Nephron (organoid): ENCODE measurements around the gene GASK1B.

ENCODE experiments used
- H3K27ac Mint-ChIP-seq, 3 experiments: 2 replicates each; pipeline ENCODE4 v1.8.0; 2020; ENCODE audit warnings: mixed read lengths in 3 of 3, mild to moderate bottlenecking in 2 of 3, moderate library complexity in 1 of 3
- H3K27me3 Mint-ChIP-seq: 2 replicates; pipeline ENCODE4 v1.8.0; 2021; ENCODE audit warnings: low read depth, mild to moderate bottlenecking, moderate library complexity, mixed read lengths
- H3K36me3 Mint-ChIP-seq: 2 replicates; pipeline ENCODE4 v1.8.0; 2020; ENCODE audit warnings: low read depth, mixed read lengths
- H3K4me1 Mint-ChIP-seq: 2 replicates; pipeline ENCODE4 v1.8.0; 2020; ENCODE audit warnings: mixed read lengths
- H3K4me3 Mint-ChIP-seq, 3 experiments: 2 replicates each; pipeline ENCODE4 v1.8.0; 2020; ENCODE audit warnings: mild to moderate bottlenecking in 3 of 3, mixed read lengths in 3 of 3, moderate library complexity in 2 of 3
- H3K9me3 Mint-ChIP-seq: 2 replicates; pipeline ENCODE4 v1.8.0; 2020; ENCODE audit warnings: mixed read lengths
- TF ChIP-seq, protein P1 (sequence below), 3 experiments: fragments of 200-600 bp; sonication (generic); IDR thresholded peaks; one replicate each; pipeline ENCODE4 v1.5.0; 2021; ENCODE audit warnings: antibody characterized with exemption in 3 of 3; ENCODE audit not compliant: unreplicated experiment in 3 of 3

The GASK1B gene

DNA sequence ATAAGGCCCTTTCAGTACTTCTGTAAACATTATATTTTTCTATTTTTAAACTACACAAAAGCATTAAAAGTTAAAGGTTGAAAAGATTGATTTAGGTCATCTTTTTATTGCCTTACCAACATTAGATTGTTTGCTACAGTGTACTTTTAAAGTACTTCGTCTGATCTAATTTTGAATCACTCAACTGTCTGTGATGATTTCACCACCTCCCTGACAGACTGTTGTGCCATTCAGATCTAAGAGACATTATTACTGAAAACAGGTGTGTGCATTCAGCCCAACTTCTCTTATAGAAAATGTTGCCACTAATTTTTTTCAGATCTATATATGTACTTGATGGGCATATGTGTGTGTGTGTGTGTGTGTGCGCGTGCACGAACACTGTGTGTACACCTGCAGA, 39.3 kb downstream of the GASK1B start:
- no peaks in the 10 kb centered on the region for H3K27me3 Mint-ChIP-seq
- H3K36me3 Mint-ChIP-seq, result peaks cover 10% of the 10 kb centered on the region
- TF ChIP-seq, protein P1, sequence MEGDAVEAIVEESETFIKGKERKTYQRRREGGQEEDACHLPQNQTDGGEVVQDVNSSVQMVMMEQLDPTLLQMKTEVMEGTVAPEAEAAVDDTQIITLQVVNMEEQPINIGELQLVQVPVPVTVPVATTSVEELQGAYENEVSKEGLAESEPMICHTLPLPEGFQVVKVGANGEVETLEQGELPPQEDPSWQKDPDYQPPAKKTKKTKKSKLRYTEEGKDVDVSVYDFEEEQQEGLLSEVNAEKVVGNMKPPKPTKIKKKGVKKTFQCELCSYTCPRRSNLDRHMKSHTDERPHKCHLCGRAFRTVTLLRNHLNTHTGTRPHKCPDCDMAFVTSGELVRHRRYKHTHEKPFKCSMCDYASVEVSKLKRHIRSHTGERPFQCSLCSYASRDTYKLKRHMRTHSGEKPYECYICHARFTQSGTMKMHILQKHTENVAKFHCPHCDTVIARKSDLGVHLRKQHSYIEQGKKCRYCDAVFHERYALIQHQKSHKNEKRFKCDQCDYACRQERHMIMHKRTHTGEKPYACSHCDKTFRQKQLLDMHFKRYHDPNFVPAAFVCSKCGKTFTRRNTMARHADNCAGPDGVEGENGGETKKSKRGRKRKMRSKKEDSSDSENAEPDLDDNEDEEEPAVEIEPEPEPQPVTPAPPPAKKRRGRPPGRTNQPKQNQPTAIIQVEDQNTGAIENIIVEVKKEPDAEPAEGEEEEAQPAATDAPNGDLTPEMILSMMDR (IDR thresholded peaks at IDR 0.05; ENCODE audit: unreplicated experiment in 3 of 3), result no peak
- H3K4me1 Mint-ChIP-seq, result peaks cover 31% of the 10 kb centered on the region
- no peaks in the 10 kb centered on the region for H3K9me3 Mint-ChIP-seq
- H3K27ac Mint-ChIP-seq, result peak overlapping the region in 1 of 3 experiments; percentile 15
- no peak overlapping the region for H3K4me3 Mint-ChIP-seq

DNA sequence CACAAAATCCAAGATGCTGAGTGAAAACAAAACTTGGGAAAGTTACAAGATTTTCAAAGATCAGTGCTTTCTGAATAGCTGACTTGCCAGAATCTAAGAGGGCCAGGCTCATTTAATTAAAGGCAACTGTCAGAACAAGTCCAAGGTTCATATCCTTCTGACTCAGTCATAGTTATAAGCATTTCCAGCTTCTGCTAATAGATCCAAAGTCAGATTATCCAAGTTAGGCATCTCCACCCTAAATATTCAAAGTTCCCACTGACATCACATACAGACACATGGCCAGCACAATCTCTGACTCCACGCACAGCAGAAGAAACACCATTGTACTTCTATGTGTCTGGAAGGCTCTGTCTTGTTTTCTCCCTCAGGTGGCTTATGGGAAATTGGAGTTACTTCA, 41.8 kb downstream of the GASK1B start:
- TF ChIP-seq, protein P1 (IDR thresholded peaks at IDR 0.05; ENCODE audit: unreplicated experiment in 3 of 3), result no peak
- no peak overlapping the region for H3K4me3 Mint-ChIP-seq
- H3K27ac Mint-ChIP-seq, result peak overlapping the region; percentile 59 to 85 (median 76)

DNA sequence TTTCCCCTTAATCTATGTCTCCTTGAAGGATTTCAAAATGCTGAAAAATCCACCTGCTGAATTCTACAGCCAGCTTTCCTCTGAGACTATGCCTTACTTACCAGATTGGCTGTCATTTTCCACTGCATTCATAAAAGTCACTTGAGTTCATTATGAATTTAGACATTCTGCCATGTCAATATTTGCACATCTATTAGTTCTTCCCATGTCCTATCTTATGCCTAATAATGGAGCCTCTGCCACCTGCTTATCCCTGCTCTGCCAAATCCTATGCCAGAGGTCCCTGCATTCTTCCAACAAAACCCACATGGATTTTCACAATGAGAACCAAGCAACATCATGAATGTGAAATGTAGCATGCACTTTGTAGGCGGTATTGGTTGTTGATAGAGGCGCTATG, 42.6 kb downstream of the GASK1B start:
- Mint-ChIP-seq H3K27ac (peak overlapping the region; percentile 59 to 85 (median 76)), H3K36me3 (peaks cover 30% of the 10 kb centered on the region), H3K4me3 (no peak overlapping the region), H3K27me3 (no peaks in the 10 kb centered on the region), H3K4me1 (peaks cover 33% of the 10 kb centered on the region), H3K9me3 (no peaks in the 10 kb centered on the region)
- TF ChIP-seq, protein P1 (IDR thresholded peaks at IDR 0.05; ENCODE audit: unreplicated experiment in 3 of 3), result no peak

More for the DNA sequence above, 41.8 kb downstream of the GASK1B start:
- H3K36me3 Mint-ChIP-seq, result peaks cover 23% of the 10 kb centered on the region
- no peaks in the 10 kb centered on the region for H3K27me3 Mint-ChIP-seq
- peaks cover 25% of the 10 kb centered on the region for H3K4me1 Mint-ChIP-seq
- no peaks in the 10 kb centered on the region for H3K9me3 Mint-ChIP-seq

DNA sequence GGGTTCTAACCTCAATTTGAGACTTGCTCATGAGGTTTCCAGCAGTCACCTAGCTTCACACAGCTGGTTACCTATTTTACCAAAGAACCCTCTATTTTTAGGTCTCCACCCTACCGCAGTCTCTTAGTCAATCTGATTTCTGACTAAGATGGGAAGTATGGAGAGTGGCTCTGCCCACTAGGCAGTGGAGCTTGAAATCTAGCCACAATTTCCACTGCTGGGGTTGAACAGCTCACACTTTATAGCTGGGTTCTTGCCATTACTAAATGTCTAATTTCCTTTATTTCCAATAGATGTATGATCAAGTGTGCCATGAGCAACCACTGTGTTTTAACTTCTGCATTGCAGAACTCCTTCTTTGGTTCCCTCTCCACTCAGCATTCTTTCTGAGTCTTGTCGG, 43.1 kb downstream of the GASK1B start:
- peaks cover 30% of the 10 kb centered on the region for H3K36me3 Mint-ChIP-seq
- H3K4me1 Mint-ChIP-seq, result peaks cover 35% of the 10 kb centered on the region
- no peaks in the 10 kb centered on the region for H3K27me3 Mint-ChIP-seq
- TF ChIP-seq, protein P1 (IDR thresholded peaks at IDR 0.05; ENCODE audit: unreplicated experiment in 3 of 3), result no peak
- H3K9me3 Mint-ChIP-seq, result no peaks in the 10 kb centered on the region
- H3K27ac Mint-ChIP-seq, result no peak overlapping the region
- H3K4me3 Mint-ChIP-seq, result no peak overlapping the region

DNA sequence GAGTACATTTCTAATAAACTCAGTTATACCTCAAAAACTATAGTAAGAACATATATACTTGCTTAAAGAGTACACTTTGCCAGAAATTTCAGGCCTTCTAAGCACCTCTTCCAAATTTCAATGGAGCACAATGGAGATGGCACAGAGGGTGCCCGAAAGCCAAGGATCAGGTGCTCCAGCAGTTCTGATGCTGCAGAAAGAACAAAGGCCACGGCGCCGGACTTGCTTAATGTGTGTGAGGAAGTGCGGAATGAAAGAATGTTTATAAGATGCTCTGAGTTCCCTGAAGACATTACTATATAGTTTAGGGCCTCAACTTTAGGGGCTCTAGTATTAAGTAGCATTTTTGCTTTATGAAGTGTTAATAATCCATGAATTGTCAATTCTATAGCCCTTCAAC, 44.3 kb downstream of the GASK1B start:
- H3K4me3 Mint-ChIP-seq, result no peak overlapping the region
- peak overlapping the region in 2 of 3 experiments; percentile 33 to 57 for H3K27ac Mint-ChIP-seq
- TF ChIP-seq, protein P1 (IDR thresholded peaks at IDR 0.05; ENCODE audit: unreplicated experiment in 3 of 3), result no peak
- H3K4me1 Mint-ChIP-seq, result peaks cover 34% of the 10 kb centered on the region
- H3K27me3 Mint-ChIP-seq, result no peaks in the 10 kb centered on the region
- H3K36me3 Mint-ChIP-seq, result peaks cover 30% of the 10 kb centered on the region
- no peaks in the 10 kb centered on the region for H3K9me3 Mint-ChIP-seq

DNA sequence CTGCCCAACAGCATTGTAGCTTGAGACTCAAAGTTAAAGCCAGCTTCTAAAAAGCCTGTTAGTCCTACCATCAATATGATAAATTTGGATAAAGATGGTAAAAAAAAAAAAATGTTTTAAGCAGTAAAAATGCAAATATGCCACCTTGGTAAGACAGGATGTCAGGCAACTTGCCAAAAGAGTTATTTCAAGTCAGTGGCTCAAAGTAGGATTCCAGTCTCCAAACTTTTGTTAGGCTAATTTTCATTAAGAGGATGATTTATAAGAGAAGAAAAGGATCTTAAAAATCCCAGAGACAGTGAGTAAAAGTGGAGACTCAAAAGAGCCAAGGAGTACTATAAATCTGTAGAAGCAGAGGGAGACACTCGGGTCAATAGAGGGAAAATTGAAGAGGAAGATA, 47.5 kb downstream of the GASK1B start:
- Mint-ChIP-seq H3K36me3 (peaks cover 26% of the 10 kb centered on the region), H3K27me3 (peaks cover 4% of the 10 kb centered on the region), H3K9me3 (no peaks in the 10 kb centered on the region), H3K4me3 (no peak overlapping the region), H3K27ac (peak overlapping the region; percentile 42 to 78 (median 61)), H3K4me1 (peaks cover 43% of the 10 kb centered on the region)
- TF ChIP-seq, protein P1 (IDR thresholded peaks at IDR 0.05; ENCODE audit: unreplicated experiment in 3 of 3), result no peak
